HepG2 (cell line): ENCODE measurements around the gene MIF4GD. TPM values are rescaled to one million over a fixed set of nuclear protein-coding genes. Genes with fewer than 3 reads are reported as not detected.

Experiments
- CBX2 ChIP-seq, 2 experiments: fragments of 200-600 bp in 1 of 2; sonication (generic); formaldehyde crosslinking in 1 of 2; IDR thresholded peaks; 2 replicates each; pipeline versions ENCODE4 v1.7.0 to v1.8.1; 2018 to 2022; ENCODE audit warnings: low read depth in 2 of 2, low read length in 1 of 2, mild to moderate bottlenecking in 1 of 2, missing genetic modification reagents in 1 of 2
- DMAP1 ChIP-seq: IDR thresholded peaks from 2 replicates; pipeline ENCODE4 v1.6.1; 2016
- GATA4 ChIP-seq: sonication (generic); IDR thresholded peaks from 2 replicates; pipeline ENCODE4 v1.6.1; 2016; ENCODE audit warnings: antibody characterized with exemption, low read depth, borderline replicate concordance
- HNRNPK ChIP-seq: fragments of 200-400 bp; formaldehyde crosslinking; IDR thresholded peaks from 2 replicates; pipeline ENCODE4 v1.6.1; 2018; ENCODE audit warnings: low read length, low read depth, moderate library complexity, mild to moderate bottlenecking; ENCODE audit not compliant: poor library complexity, severe bottlenecking
- KMT2B ChIP-seq: IDR thresholded peaks from 2 replicates; pipeline ENCODE4 v1.6.1; 2016; ENCODE audit warnings: missing genetic modification reagents, missing compliant biosample characterization
- RBFOX2 ChIP-seq: fragments of 200-400 bp; formaldehyde crosslinking; IDR thresholded peaks from 2 replicates; pipeline ENCODE4 v1.6.1; 2017; ENCODE audit warnings: low read depth, mild to moderate bottlenecking, low read length
- STAG1 ChIP-seq: sonication (generic); formaldehyde crosslinking; IDR thresholded peaks from 2 replicates; pipeline ENCODE4 v1.4.0; 2020; ENCODE audit warnings: missing genetic modification reagents
- TAF15 ChIP-seq: fragments of 200-400 bp; formaldehyde crosslinking; IDR thresholded peaks from one replicate; pipeline ENCODE4 v1.6.1; 2018; ENCODE audit warnings: mild to moderate bottlenecking, low read depth, low read length; ENCODE audit not compliant: poor library complexity, severe bottlenecking
- ZNF343 ChIP-seq: sonication (generic); formaldehyde crosslinking; IDR thresholded peaks from 2 replicates; pipeline ENCODE4 v1.4.0; 2020; ENCODE audit warnings: mild to moderate bottlenecking, missing genetic modification reagents
- ZNF775 ChIP-seq: sonication (generic); formaldehyde crosslinking; IDR thresholded peaks from 2 replicates; pipeline ENCODE4 v1.4.0; 2020; ENCODE audit warnings: missing genetic modification reagents, mild to moderate bottlenecking, moderate library complexity, borderline replicate concordance
- polyA plus RNA-seq, 8 experiments: library from polyadenylated mRNA; depleted of rRNA in 3 of 8; stranded (reverse) in 7 of 8; unstranded in 1 of 8; fragments of >200 nt; fragmentation: Illumina TruSeq in 4 of 8; extraction: Trizol in 4 of 8; gene quantifications; 2 replicates each; pipeline versions ENCODE4 v1.2.1 to v1.2.3, GENCODE V29; 2011 to 2016; ENCODE audit warnings: low read depth in 4 of 8, missing spikeins in 1 of 8, mixed read lengths in 1 of 8; ENCODE audit not compliant: insufficient read depth in 1 of 8
- total RNA-seq, 5 experiments: library from RNA; depleted of rRNA; stranded (reverse); fragments of >200 nt; fragmentation: Illumina TruSeq; extraction: Trizol; gene quantifications; 2 replicates each; pipeline ENCODE4 v1.2.3, GENCODE V29; 2016; ENCODE audit warnings: low read depth in 1 of 5
- TF ChIP-seq, protein P1 (sequence below): sonication (generic); formaldehyde crosslinking; IDR thresholded peaks from 2 replicates; pipeline ENCODE4 v1.8.1; 2022; ENCODE audit warnings: low read depth, mild to moderate bottlenecking, missing genetic modification reagents
- TF ChIP-seq, protein P2 (sequence below): sonication (generic); formaldehyde crosslinking; IDR thresholded peaks from 2 replicates; pipeline ENCODE4 v1.4.0; 2020; ENCODE audit warnings: missing genetic modification reagents
- TF ChIP-seq, protein P3 (sequence below): sonication (generic); formaldehyde crosslinking; IDR thresholded peaks from 2 replicates; pipeline ENCODE4 v1.8.0; 2022; ENCODE audit warnings: low read depth, missing genetic modification reagents
- TF ChIP-seq, protein P4 (sequence below): sonication (generic); formaldehyde crosslinking; IDR thresholded peaks from 2 replicates; pipeline ENCODE4 v1.4.0; 2020; ENCODE audit warnings: mild to moderate bottlenecking, missing genetic modification reagents

MIF4GD gene
- total and polyA plus RNA-seq, 2 of the 13 experiments (the other 11 are each of a cell fraction or from before 2014, with no cell fraction given): 14.0 to 28.0 TPM

DNA sequence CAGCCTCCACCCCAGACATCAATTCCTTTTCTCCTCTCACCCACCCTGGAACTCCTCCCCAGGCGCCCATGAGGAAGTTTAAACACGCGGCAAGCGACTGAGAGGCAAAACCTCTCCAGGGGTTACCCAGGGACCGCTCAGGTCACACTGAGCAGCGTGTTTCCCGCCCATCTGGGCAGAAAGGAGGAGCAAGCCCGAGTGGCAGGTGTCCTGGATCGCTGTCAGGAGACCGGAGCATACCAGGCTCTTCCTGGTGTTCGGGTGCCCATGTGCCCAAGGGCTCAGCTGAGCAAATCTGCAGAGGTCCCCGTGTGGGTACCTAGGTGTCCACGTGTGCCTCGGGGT lies 17.7 kb upstream of the MIF4GD start (continued):
- TF ChIP-seq RBFOX2 (no peak), ZNF343 (CRISPR knock-in tag) (no peak), STAG1 (CRISPR knock-in tag) (no peak), HNRNPK (no peak), CBX2 (IDR thresholded peaks at IDR 0.05; ENCODE audit: low read depth, low read length) (no peak), CBX2 (CRISPR knock-in tag; IDR thresholded peaks at IDR 0.05; ENCODE audit: low read depth) (0 out of 2 replicates have a peak, but pooled peaks have one; percentile 29), ZNF775 (no peak), TAF15 (no peak), GATA4 (no peak), DMAP1 (CRISPR knock-in tag) (no peak), KMT2B (CRISPR knock-in tag) (no peak)
- TF ChIP-seq, protein P1, sequence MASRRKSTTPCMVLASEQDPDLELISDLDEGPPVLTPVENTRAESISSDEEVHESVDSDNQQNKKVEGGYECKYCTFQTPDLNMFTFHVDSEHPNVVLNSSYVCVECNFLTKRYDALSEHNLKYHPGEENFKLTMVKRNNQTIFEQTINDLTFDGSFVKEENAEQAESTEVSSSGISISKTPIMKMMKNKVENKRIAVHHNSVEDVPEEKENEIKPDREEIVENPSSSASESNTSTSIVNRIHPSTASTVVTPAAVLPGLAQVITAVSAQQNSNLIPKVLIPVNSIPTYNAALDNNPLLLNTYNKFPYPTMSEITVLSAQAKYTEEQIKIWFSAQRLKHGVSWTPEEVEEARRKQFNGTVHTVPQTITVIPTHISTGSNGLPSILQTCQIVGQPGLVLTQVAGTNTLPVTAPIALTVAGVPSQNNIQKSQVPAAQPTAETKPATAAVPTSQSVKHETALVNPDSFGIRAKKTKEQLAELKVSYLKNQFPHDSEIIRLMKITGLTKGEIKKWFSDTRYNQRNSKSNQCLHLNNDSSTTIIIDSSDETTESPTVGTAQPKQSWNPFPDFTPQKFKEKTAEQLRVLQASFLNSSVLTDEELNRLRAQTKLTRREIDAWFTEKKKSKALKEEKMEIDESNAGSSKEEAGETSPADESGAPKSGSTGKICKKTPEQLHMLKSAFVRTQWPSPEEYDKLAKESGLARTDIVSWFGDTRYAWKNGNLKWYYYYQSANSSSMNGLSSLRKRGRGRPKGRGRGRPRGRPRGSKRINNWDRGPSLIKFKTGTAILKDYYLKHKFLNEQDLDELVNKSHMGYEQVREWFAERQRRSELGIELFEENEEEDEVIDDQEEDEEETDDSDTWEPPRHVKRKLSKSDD (CRISPR knock-in tag): no peak
- TF ChIP-seq, protein P2, sequence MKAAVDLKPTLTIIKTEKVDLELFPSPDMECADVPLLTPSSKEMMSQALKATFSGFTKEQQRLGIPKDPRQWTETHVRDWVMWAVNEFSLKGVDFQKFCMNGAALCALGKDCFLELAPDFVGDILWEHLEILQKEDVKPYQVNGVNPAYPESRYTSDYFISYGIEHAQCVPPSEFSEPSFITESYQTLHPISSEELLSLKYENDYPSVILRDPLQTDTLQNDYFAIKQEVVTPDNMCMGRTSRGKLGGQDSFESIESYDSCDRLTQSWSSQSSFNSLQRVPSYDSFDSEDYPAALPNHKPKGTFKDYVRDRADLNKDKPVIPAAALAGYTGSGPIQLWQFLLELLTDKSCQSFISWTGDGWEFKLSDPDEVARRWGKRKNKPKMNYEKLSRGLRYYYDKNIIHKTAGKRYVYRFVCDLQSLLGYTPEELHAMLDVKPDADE (CRISPR knock-in tag): 0 out of 2 replicates have a peak, but pooled peaks have one; percentile 18
- TF ChIP-seq, protein P3, sequence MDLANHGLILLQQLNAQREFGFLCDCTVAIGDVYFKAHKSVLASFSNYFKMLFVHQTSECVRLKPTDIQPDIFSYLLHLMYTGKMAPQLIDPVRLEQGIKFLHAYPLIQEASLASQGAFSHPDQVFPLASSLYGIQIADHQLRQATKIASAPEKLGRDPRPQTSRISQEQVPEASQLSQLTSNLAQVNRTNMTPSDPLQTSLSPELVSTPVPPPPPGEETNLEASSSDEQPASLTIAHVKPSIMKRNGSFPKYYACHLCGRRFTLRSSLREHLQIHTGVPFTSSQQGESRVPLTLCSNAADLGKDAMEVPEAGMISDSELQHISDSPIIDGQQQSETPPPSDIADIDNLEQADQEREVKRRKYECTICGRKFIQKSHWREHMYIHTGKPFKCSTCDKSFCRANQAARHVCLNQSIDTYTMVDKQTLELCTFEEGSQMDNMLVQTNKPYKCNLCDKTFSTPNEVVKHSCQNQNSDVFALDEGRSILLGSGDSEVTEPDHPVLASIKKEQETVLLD (CRISPR knock-in tag): no peak
- TF ChIP-seq, protein P4, sequence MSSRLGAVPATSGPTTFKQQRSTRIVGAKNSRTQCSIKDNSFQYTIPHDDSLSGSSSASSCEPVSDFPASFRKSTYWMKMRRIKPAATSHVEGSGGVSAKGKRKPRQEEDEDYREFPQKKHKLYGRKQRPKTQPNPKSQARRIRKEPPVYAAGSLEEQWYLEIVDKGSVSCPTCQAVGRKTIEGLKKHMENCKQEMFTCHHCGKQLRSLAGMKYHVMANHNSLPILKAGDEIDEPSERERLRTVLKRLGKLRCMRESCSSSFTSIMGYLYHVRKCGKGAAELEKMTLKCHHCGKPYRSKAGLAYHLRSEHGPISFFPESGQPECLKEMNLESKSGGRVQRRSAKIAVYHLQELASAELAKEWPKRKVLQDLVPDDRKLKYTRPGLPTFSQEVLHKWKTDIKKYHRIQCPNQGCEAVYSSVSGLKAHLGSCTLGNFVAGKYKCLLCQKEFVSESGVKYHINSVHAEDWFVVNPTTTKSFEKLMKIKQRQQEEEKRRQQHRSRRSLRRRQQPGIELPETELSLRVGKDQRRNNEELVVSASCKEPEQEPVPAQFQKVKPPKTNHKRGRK (CRISPR knock-in tag): no peak
